Subcutaneous adipose tissue (tissue), 4 donors: ENCODE data around the gene VPS37B. TPM values are rescaled to one million over a fixed set of nuclear protein-coding genes. Genes with fewer than 3 reads are reported as not detected.

ENCODE experiments used
- total RNA-seq, 4 donors: library from RNA; depleted of rRNA; stranded (reverse); fragments of >200 nt; gene quantifications; one replicate each; pipeline ENCODE4 v1.1.0, GENCODE V29; 2016
- TF ChIP-seq, protein P1 (sequence below): fragments of 450-650 bp; IDR thresholded peaks from one replicate; pipeline ENCODE4 v1.5.1; 2016; ENCODE audit warnings: low read depth, mild to moderate bottlenecking, control low read depth, antibody characterized with exemption, moderate library complexity

Gene VPS37B
- total RNA-seq, 4 donors from 2014 or later = 14.8 to 54.1 (median 16.8) TPM

DNA sequence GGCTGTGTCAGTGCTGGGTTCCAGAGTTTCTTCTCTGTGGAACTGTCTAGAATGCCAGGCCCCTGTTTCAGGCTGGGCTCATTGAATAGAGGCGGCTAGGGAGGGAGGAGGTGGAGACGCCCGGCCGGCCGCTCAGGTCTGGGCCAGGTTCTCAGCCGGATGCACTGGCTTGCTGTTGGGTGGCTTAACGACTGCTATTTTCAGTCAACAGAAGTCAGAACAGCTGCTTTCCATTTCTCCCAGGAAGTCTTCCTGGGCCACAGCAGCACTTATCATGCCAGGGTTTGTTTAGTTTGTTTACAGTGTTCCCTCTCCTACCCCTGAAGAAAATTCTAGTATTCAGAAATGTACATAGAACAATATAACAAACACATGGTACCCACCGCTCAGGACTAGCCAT is 26.0 kb upstream of the VPS37B start:
- TF ChIP-seq, protein P1, sequence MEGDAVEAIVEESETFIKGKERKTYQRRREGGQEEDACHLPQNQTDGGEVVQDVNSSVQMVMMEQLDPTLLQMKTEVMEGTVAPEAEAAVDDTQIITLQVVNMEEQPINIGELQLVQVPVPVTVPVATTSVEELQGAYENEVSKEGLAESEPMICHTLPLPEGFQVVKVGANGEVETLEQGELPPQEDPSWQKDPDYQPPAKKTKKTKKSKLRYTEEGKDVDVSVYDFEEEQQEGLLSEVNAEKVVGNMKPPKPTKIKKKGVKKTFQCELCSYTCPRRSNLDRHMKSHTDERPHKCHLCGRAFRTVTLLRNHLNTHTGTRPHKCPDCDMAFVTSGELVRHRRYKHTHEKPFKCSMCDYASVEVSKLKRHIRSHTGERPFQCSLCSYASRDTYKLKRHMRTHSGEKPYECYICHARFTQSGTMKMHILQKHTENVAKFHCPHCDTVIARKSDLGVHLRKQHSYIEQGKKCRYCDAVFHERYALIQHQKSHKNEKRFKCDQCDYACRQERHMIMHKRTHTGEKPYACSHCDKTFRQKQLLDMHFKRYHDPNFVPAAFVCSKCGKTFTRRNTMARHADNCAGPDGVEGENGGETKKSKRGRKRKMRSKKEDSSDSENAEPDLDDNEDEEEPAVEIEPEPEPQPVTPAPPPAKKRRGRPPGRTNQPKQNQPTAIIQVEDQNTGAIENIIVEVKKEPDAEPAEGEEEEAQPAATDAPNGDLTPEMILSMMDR = no peak

DNA sequence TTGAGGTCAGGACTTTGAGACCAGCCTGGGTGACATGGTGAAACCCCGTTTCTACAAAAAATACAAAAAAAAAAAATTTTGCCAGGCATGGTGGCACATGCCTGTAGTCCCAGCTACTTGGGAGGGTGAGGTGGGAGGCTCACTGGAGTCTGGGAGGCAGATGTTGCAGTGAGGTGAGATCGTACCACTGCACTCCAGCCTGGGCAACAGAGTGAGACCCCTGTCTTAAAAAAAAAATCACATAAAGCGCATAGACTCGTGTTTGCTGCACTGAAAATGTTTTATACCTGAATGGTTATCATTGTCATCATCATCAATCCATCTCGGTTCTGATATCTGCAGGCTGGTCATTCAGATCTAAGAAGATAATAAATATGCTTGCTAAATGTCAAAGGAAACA is 24.8 kb upstream of the VPS37B start:
- TF ChIP-seq, protein P1 = no peak

DNA sequence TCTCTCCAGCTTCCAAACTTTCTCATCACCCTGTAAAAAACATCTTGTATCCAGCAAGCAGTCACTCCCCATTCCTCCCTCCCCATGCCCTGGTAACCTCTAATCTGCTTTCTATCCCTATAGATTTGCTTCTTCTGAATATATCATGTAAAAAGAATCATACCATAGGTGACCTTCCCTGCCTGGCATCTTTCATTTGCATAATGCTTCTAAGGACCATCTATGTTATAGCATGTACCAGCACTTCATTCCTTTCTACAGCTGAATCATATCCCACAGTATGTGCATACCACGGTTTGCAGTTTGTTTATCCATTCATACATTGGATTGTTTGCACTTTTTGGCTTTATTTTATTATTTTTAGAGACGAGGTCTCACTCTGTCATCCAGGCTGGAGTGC is 22.9 kb upstream of the VPS37B start:
- TF ChIP-seq, protein P1 = no peak

DNA sequence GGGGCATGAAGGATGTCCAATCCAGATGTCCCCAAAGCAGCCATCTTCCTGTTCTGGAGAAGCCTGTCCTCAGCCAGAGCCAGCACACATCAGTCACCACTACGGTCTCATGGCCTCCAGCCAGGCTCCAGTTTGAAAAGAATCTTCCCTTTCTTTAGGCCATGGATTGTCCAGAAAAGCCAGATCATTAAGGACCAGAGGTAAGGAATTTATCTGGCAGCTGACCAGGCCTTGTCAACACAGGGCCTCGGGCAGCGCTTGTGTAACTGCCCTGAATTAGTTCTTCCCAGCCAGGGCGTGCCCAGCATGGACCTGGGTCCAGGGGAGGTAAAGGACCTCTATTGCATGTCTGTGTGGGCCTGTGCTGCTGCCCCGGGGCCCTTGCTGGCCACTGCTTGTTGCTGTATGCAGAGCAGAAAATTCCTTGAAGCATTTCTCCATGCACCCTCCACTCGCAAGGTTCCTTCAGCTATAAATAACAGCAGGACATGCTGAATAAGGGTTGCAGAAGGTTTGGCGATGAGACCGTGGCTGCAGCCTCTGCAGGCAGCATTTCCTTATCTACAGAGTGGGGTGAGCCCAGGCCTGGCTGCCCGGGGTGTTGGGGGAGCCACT is 21.7 kb upstream of the VPS37B start:
- TF ChIP-seq, protein P1 = no peak

DNA sequence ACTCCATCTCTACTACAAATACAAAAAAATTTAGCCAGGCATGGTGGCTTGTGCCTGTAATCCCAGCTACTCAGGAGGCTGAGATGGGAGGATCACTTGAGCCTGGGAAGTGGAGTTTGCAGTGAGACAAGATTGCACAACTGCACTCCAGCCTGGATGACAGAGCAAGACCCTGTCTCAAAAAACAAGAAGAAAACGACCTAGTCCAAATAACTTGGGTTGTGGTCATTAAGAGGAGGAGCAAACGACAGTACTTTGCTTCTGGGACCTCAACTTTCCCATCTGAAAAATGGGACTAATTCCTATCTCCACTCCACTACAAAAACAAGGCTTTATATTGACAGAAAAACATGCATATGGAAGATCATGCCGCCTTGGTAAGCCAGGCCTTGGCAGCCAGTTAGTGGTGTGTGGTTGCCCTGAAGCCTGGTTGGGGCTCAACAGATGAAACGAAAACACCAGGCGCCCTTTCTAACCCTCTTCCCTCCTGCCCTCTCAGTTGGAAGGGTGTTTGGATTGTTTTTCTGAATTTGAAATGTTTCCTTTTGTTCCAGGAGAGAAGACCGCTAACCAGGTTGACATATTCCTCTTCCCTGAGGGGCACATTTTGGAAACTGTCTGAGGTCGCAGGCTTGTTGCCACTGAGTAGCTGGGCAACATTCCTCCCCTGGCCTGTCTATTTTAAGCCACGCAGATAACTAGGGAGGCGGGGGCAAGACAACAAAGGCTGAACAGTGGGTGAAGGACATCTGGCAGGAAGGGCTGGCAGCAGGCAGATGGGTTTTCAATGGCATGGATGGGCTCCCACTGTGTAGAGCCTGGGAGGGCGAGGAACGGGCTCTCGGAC is 13.7 kb upstream of the VPS37B start:
- TF ChIP-seq, protein P1 = no peak

DNA sequence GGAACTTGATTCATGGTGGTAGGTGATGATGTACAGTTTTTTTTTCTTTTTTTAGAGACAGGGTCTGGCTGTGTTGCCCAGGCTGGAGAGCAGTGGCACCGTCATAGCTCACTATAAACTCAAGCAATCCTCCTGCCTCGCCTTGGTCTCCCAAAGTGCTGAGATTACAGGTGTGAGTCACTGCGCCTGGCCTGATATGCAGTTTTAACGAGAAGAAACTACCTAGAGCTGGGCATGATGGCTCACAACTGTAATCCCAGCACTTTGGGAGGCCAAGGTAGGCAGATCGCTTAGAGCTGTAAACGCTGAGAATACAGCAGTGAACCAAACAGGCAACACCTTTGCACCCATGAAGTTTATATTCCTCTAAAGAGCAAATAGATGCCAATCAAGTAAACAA is 13.0 kb upstream of the VPS37B start:
- TF ChIP-seq, protein P1 = no peak

DNA sequence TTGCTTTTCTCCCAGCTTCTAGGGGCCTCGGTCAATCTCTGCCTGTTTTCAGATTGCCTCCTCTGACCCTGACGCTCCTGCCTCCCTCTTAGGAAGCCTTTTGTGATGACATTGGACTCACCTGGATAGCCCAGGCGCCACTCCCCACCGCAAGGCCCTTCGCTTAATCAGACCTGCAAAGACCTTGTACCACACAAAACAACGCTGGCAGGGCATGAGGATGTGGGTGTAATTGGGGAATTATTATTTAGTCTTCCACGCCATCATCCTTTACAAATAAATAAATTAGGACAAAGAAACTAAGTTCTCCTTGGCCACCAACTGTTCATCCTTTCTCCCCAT is 7.7 kb upstream of the VPS37B start:
- TF ChIP-seq, protein P1 = no peak
